Activated T-cell treated with anti-CD3 and anti-CD28 coated beads, Interleukin-2, amount 50 U/mL, for 1 hour (primary cell): ENCODE results near the gene RPS6KB1.
"Not testable (repeated sequence)": the region's sequence is repeated elsewhere in the genome, so short reads cannot be mapped to it uniquely, and the experiment has no call there.

Experiments used
- DNase-seq: peaks from one replicate; pipeline ENCODE4 v3.0.0-alpha.2; 2020

RPS6KB1 gene

DNA sequence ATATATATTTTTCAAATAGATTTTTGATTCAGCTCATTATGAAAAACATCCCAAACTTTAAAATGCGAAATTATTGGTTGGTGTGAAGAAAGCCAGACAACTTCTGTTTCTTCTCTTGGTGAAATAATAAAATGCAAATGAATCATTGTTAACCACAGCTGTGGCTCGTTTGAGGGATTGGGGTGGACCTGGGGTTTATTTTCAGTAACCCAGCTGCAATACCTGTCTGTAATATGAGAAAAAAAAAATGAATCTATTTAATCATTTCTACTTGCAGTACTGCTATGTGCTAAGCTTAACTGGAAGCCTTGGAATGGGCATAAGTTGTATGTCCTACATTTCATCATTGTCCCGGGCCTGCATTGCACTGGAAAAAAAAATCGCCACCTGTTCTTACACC lies 54.4 kb downstream of the RPS6KB1 start:
- DNase-seq, result not testable (repeated sequence)

GRCh38 chr17:59950049-59950448 lies 57.1 kb downstream of the RPS6KB1 start:
- DNase-seq, result no peak

- DNase-seq, result no peak
Measured at GRCh38 chr17:59954856-59955255, 61.9 kb downstream of the RPS6KB1 start.

DNA sequence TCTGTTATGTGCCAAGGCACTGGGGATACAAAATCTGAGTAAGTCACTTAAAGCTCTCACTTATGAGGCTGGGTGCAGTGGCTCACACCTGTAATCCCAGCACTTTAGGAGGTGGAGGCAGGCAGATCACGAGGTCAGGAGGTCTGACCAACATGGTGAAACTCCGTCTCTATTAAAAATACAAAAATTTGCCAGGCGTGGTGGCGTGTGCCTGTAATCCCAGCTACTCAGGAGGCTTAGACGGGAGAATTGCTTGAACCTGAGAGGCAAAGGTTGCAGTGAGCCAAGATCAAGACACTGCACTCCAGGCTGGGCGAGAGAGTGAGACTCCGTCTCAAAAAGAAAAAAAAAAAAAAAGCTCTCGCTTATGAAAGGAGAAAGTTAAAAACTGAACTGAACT lies 66.7 kb downstream of the RPS6KB1 start:
- DNase-seq, result not testable (repeated sequence)

DNA sequence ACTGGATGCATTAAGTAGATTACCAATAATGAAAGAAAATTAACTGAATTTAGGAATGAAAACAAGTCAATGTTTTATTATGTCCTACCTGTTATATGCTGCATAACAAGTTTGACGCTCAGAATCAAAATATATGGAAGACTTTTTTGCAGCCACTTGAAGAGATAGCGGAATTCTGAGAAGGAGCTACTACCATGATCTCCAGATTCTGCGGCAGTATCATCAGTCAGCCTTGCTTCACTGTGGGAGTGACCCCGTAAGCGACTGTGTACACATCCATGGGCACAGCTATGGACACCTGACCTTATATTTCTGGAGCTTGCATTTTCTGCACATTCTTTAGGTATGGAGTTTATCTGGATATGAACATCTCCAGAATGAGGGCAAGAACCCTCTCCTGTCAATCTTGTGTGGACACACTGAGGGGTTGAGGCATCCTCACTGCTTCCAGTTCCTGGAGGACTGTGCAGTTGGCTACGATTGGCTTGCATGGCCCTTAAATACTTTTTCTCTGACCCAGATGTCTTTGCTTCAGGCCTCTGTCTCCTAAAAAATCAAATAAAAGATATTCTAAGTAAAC lies 69.9 kb downstream of the RPS6KB1 start:
- no peak for DNase-seq

GRCh38 chr17:59963738-59964481 lies 71.0 kb downstream of the RPS6KB1 start:
- peak; percentile 56 for DNase-seq

DNA sequence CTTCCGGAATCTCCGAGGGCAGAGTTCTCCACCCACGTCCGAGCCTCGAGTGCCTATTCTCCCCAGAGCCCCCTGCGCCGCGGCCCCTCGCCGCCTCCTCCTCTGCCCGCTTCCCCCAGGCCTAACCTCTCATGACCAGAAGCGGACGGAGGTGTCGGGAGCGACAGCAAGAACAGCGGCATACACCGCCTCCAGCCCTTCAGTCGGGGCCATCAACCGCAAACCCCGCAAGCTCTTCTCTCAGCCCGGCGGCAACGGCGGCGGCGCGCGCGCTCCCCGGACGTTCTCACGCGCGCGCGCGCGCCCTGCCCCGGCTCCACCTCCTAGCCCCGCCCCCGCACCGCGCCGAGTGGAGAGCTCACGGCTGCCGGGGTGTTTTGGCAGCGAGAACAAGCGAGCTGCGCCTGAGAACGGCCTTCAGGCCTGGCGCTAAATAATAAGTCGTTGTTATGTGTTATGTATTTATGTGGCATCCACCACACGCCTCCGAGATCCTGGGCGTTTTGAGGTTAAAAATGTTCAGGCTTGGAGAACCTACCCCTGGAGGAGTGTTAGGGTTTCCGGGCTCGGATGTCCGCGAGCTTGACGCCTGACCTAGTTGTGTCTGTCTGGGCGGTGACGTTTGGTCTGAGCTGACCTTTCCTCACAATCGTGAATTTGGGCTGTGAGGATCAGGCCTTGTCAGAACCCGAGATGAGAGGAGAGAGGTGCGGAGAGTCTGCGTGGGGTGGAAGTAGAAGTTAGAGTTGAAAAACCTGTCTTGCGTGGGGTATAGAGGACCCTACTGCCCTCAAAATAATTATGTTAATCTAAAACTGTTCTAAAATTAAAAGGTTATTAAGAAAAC lies 71.8 kb downstream of the RPS6KB1 start, which contains the start of gene RNFT1:
RNFT1 (minus strand) TSS at position 259 of the 847 bp plus-strand sequence; CDS start at position 182, 77 bp downstream.
- DNase-seq, result peak; percentile 93

GRCh38 chr17:59971771-59972170 lies 78.8 kb downstream of the RPS6KB1 start:
- DNase-seq, result not testable (repeated sequence)

DNA sequence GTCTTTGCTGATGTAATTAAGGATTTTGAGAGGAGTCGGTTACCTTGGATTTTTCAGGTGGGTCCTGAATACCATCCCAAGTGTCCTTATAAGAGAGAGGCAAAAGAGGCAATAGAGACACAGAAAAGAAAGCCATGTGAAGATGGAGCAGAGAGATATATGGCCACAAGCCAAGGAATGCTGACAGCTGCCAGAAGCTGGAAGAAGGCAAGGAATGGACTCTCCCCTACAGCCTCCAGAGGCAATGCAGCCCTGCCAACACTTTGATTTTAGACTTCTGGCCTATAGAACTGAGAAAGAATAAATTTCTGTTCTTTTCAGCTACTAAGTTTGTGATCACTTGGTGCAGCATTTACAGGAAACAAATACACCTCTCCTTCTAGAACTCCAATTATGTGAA lies 79.9 kb downstream of the RPS6KB1 start:
- no peak for DNase-seq

GRCh38 chr17:59973483-59973882 lies 80.6 kb downstream of the RPS6KB1 start:
- not testable (repeated sequence) for DNase-seq

DNA sequence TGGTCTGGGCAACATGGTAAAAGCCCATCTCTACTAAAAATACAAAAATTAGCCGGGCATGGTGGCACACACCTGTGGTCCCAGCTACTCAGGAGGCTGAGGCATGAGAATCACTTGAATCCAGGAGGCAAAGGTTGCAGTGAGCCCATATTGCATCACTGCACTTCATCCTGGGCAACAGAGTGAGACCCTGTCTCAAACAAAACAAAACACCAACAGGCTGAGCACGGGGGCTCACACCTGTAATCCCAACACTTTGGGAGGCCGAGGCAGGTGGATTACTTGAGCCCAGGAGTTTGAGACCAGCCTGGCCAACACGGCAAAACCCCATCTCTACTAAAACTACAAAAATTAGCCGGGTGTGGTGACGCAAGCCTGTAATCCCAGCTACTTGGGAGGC lies 82.2 kb downstream of the RPS6KB1 start:
- DNase-seq, result not testable (repeated sequence)

- not testable (repeated sequence) for DNase-seq
Measured at GRCh38 chr17:59996608-59997007, 103.7 kb downstream of the RPS6KB1 start.
